ENCODE results near the gene BRMS1L. TPM values are rescaled to one million over a fixed set of nuclear protein-coding genes. Genes with fewer than 3 reads are reported as not detected.

The BRMS1L gene
- total and polyA plus RNA-seq, 2 of the 13 experiments (the other 11 are each of a cell fraction or from before 2014, with no cell fraction given), result 21.1 to 23.8 TPM

DNA sequence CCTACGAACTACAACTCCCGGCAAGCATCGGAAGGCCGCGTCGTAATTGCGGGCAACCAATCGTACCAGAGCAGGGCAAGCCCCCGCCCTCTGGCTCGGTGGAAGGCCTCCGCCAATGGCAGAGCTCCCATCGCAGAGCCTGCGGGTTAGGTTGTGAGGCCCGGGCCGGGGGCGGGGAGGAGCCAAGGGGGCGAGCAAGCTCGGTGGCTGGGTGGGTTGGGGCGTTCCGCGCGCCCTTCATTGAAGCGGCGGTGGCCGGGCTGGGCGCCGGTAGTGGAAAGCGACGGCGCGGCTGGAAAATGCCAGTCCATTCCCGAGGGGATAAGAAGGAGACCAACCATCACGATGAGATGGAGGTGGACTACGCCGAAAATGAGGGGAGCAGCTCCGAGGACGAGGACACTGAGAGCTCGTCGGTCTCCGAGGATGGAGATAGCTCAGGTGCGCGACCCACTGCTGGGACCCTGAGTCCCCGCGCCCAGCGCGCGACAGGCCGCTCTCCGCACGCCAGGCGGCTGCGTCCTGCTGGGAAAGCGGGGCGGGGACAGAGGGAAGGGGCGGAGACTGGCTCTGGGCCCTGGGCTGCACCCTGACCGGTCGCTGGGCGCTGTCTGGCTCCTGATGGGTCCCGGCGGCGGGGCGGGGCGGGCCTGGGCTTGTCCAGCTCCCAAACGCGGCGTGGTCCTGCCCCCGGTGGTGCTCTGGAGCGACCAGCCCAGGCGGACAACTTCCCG, at the start of gene BRMS1L (continued):
- TF ChIP-seq REST (IDR thresholded peaks at IDR 0.05; ENCODE audit: borderline replicate concordance in 1 of 2, low read depth in 1 of 2, low read length in 2 of 2), result 0 out of 4 replicates have a peak, but pooled peaks of 1 of the 2 experiments have one; percentile 41
- TF ChIP-seq MAFF (IDR thresholded peaks at IDR 0.05; ENCODE audit: low read depth, low read length), result no peak; the same call in 1 of the 2 replicates
- no peak for TF ChIP-seq TCF7L2 (IDR thresholded peaks at IDR 0.05; ENCODE audit: low read depth, low read length)
- TF ChIP-seq MAZ (IDR thresholded peaks at IDR 0.05; ENCODE audit: borderline replicate concordance, low read depth, low read length), result peak; percentile 91
- TF ChIP-seq MAZ (CRISPR knock-in tag; IDR thresholded peaks at IDR 0.05; ENCODE audit: low read depth), result peak; percentile 100
- TF ChIP-seq MEIS1 (CRISPR knock-in tag; IDR thresholded peaks at IDR 0.05; ENCODE audit: borderline replicate concordance), result peak; percentile 99
- peak; percentile 92 for TF ChIP-seq ZNF335 (CRISPR knock-in tag; IDR thresholded peaks at IDR 0.05)
- peak; percentile 99 for TF ChIP-seq ZNF33B (CRISPR knock-in tag; IDR thresholded peaks at IDR 0.05)
- peak; percentile 95 for TF ChIP-seq ZNF781 (CRISPR knock-in tag; IDR thresholded peaks at IDR 0.05; ENCODE audit: borderline replicate concordance, not compliant biosample characterization)
- TF ChIP-seq ZBTB7B (CRISPR knock-in tag; IDR thresholded peaks at IDR 0.05), result peak; percentile 91
- peak; percentile 23; the same call in 1 of the 2 replicates for TF ChIP-seq ZNF644 (CRISPR knock-in tag; IDR thresholded peaks at IDR 0.05; ENCODE audit: low read depth)
- TF ChIP-seq CBX2 (IDR thresholded peaks at IDR 0.05; ENCODE audit: low read depth, low read length), result no peak; the same call in 1 of the 2 replicates
- peak; percentile 100 for TF ChIP-seq CBX2 (CRISPR knock-in tag; IDR thresholded peaks at IDR 0.05; ENCODE audit: low read depth)
- TF ChIP-seq CBFB (CRISPR knock-in tag; IDR thresholded peaks at IDR 0.05), result peak; percentile 95
- TF ChIP-seq ZNF124 (CRISPR knock-in tag; IDR thresholded peaks at IDR 0.05), result peak; percentile 62
- no peak; the same call in 1 of the 2 replicates for TF ChIP-seq SNAPC2 (CRISPR knock-in tag; IDR thresholded peaks at IDR 0.05)
- TF ChIP-seq SYNCRIP (IDR thresholded peaks at IDR 0.05; ENCODE audit: insufficient read depth, low read depth, low read length), result no peak
- peak; percentile 97 for TF ChIP-seq PRMT3 (CRISPR knock-in tag; IDR thresholded peaks at IDR 0.05; ENCODE audit: borderline replicate concordance, low read depth)
- peak; percentile 97; the same call in 1 of the 2 replicates for TF ChIP-seq ETS1 (CRISPR knock-in tag; IDR thresholded peaks at IDR 0.05)
- TF ChIP-seq ZNF891 (CRISPR knock-in tag; IDR thresholded peaks at IDR 0.05), result peak; percentile 100
- TF ChIP-seq ZNF652 (CRISPR knock-in tag; IDR thresholded peaks at IDR 0.05; ENCODE audit: borderline replicate concordance, low read depth), result peak; percentile 55; the same call in 1 of the 2 replicates
- no peak for TF ChIP-seq NR2F2 (IDR thresholded peaks at IDR 0.05; ENCODE audit: borderline replicate concordance, low read depth)
- TF ChIP-seq REXO4 (CRISPR knock-in tag; IDR thresholded peaks at IDR 0.05; ENCODE audit: borderline replicate concordance), result peak; percentile 63; the same call in 1 of the 2 replicates
- TF ChIP-seq ZNF263 (CRISPR knock-in tag; IDR thresholded peaks at IDR 0.05), result peak; percentile 82
- no peak for TF ChIP-seq NFRKB (IDR thresholded peaks at IDR 0.05)
- peak; percentile 98 for TF ChIP-seq ZNF766 (CRISPR knock-in tag; IDR thresholded peaks at IDR 0.05; ENCODE audit: borderline replicate concordance)
- TF ChIP-seq HOXA7 (CRISPR knock-in tag; IDR thresholded peaks at IDR 0.05), result no peak
- TF ChIP-seq ZNF121 (CRISPR knock-in tag; IDR thresholded peaks at IDR 0.05), result peak; percentile 51; the same call in 1 of the 2 replicates

Data from HepG2 (cell line).